GM18861 (cell line): ENCODE measurements around the gene CNN3.

Source experiments
- ATAC-seq: cut with Tn5 transposase; IDR thresholded peaks from one replicate; pipeline ENCODE4 v1.9.1; 2021; ENCODE audit not compliant: unreplicated experiment

Gene CNN3

GRCh38 chr1:94925004-94925403 is 1.9 kb downstream of the CNN3 start:
- ATAC-seq = no peak

DNA sequence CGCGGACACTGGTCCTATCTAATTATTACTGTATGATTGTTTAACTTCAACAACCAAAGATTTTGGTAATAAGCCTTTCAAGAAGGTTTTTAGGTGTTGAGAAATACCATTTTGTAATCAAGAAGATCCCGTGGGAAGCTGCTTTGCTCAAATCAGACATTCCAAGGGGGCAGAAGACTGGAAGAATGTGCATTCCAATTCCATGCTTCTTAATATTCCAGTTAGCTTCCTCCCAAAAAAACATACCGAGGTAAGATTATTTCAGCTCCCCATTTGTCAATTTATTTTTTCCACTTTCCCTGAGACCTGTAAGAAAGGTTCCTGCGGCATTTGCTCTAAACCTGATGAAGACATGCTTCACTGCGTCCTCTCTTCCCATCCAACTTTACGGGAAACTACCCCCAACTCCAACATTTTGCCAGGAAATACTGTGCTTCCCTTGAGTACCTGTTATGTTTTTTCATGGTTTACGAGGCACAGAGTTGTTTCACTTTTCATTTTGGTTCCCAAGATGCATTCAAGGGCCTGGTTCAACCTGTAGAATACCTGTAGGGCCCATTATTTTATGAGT is 4.1 kb downstream of the CNN3 start:
- no peak for ATAC-seq

DNA sequence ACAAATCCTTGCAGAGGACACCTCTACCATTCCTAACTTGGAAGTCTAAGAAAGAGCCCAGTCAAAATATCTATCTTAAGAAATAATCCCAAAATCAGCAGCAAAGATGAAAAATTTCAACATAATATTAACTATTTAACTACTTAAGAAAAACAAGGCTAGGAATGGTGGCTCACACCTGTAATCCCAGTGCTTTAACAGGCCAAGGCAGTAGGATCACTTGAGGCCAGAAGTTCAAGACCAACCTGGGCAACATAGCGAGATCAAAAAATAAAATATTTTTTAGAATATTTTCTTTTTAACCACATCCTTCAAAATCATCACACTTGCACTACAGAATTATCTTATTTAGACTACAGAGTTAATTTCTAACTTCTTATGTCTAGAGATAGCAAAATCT is 4.9 kb downstream of the CNN3 start:
- ATAC-seq = no peak

- no peak for ATAC-seq
Measured at GRCh38 chr1:94920061-94920460, 6.8 kb downstream of the CNN3 start.

DNA sequence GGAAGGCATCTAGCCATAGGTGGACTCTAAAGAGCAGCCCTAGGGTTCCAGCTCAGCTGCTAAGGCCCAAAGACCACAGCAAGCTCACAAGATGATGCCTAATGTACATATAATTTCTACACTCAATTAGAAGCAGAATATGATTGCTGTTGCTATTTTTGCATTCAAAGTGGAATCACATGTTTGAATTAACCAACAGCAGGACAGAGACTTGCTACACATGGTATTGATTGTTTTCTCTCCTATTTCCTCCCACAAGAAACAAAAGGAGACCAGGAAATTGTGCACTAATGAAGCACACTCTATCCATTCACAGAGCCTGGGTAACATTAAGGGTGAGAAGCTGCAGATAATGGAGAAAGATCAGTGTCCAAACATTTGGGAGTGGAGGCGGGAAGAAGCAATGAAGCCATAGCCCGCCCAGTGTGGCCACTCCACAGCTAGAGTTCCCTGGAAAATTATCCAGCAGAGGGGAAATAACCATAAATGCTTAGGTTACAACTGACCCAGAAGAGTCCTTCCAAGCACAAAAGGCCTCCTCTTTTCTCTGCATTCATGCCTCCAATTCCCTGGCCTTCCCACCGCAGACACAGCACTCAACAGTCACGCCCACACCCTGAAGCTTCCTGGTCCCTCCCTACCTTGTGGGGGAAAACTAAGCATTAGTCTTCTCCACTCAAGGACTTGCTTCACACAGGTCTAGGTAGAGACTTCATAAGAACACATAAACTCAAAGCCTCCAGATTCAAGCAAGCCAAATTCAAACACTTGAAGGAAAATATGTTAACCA is 7.5 kb downstream of the CNN3 start:
- no peak for ATAC-seq

DNA sequence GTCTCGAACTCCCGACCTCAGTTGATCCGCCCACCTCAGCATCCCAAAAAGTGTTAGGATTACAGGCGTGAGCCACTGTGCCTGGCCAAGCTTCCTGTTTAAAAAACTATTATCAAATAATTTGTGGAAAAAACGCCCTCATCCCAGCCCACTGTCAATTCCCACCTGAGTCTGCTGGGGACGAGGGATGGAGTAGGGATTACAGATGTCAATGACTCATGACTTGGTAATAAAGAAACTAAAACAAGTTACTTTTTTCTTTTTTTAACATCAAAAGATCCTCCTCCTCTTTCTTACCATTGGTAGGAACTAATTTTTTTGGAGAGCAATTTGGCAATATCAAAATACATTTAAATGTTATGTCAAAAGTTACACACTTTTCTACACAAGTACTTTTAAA is 9.7 kb downstream of the CNN3 start:
- no peak for ATAC-seq

GRCh38 chr1:94912263-94913184 is 14.4 kb downstream of the CNN3 start:
- ATAC-seq = no peak

DNA sequence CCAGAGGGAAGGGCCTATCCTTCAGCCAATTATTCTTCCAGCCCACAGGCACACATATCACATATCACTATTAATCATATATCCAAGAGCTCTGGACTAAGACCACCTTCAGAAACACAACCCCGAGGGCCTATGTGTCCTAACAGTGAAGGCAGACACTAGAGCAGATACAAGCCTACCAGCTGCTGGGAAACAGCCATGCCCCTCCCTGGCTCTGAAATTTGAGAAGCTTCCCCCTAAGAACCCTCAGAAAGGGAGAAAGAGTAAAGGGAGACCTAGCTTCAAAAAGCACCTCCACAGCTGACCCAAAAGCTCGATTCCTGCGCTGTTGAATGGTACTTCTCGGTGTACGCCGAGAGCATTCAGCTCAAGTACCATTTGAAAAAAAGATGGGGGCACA is 17.4 kb downstream of the CNN3 start:
- no peak for ATAC-seq

GRCh38 chr1:94908965-94909364 is 17.9 kb downstream of the CNN3 start:
- no peak for ATAC-seq

GRCh38 chr1:94908190-94908589 is 18.7 kb downstream of the CNN3 start:
- no peak for ATAC-seq

GRCh38 chr1:94907136-94907535 is 19.8 kb downstream of the CNN3 start:
- ATAC-seq = no peak

- no peak for ATAC-seq
Measured at GRCh38 chr1:94906382-94906781, 20.5 kb downstream of the CNN3 start.

DNA sequence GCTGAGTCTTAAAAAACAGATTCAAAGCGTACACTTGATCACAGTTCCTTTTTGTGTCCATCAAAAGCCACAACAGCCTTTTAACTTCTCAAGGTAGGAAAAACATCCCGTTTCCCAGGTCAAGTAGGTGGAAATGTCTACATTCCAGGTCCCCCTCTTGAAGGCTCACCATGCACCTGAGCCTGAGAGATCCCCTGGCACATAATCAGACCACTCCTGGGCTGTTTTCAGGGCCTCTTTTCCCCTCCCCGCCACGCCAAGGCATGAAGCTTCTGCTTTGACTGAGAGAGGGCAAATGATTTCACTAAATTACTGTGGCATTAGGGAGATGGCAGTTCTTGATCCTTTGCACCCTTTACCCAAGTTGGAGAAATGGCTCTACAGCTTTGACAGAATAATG is 21.7 kb downstream of the CNN3 start:
- no peak for ATAC-seq

DNA sequence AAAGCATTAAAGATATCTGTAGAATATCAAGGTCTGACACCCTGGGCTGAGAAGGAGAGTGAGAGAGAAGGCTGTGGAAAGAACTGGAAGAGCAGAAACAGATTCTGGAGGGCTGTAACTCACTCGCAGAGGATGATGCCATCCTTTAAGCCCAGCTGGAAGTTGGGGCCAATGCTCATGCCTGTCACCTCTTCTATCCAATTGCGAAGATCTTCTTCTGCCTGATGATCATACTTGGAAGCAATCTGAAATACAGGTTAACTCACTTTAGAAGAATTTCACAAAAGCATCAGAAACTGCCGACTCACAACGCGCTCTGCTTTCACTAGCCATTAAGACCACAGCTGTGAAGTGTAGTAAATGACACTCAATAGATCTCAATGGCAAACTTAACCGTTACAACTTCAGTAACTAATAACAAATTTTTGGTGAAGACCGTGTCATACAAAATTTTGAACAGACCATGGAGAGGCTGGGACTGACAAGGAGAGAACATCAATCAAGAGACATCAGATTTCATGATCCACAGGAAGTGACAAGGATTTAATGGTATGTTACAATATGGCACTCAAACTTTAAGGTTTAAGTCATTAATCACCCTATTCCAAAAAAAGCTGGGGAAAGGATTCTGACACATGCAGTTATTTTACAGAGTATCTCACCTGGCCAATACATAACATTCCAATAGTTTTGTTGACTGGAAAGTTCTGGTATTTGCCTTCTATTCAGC is 23.5 kb downstream of the CNN3 start:
- ATAC-seq = no peak

DNA sequence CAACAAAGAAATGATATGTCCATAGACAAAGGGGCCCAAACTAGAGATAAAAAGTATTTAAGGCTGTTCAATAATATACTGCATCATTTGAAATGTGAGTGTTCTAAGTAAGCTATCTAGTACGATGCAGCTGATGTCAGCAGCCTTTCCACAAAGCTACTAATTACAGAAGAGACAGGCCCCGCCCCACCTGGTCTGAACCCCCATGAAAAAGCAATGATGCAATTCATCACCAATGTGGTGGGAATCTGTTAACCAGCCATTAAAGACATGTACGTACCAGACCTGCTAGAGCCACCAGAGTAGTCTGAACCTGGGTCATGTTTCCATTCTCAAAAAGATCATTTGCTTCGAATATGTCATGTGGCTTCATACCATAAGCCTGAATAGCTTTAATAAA is 25.1 kb downstream of the CNN3 start:
- ATAC-seq = no peak

DNA sequence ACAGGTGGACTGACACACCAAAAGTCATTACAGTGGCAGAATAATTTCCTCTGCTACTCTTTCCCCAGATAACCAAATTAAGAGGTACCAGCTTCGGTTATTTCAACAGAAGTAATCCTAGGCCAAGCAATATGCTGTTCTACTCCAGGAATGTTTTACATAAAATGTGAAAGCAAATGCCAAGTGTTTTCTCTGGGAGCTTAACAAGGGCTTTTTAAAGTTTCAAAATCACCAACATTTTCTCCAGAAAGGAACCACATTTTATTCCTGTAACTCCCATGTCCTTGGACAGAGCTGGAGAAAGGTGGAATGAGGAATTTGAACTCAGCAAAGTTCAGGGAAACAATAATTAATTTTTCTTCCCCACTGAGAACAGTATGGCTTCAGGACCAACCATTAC is 27.2 kb downstream of the CNN3 start:
- no peak for ATAC-seq

- no peak for ATAC-seq
Measured at GRCh38 chr1:94898491-94899385, 28.2 kb downstream of the CNN3 start.

DNA sequence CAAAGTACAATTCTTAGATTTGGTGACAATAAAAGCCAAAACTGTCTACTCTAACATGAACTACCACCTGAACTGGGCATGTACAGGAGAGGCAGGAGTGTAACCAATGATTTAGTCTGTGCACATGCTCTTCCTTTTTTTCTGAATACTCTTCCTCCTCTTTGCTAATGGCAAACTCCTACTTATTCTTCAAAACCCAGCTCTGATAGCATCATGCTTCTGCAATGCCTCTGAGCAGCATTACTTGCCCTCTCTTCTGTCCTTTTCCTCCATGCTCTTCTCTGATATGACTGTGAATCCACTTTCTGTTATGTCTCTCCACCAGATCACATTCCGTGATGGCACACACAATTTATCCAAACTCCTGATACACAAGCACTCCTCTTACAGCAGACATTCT is 31.4 kb downstream of the CNN3 start:
- no peak for ATAC-seq

DNA sequence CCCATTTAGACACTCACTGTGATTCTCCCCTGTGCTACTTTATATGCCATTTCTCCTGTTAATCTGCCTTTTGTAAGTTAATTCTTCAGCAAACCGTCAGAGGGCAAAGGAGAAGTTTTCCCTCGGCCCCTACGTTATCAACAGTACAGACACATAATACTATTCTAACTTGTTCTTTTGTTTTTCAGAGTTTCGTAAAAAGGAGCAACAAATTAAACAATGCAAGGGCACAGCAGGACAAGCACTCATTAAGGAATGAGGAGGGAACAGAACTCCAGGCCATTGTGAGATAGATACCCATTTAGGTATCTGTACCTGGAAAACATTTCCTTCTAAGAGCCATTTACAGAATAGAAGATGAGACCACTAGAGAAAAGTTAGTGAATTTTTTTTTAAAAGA is 32.3 kb downstream of the CNN3 start:
- no peak for ATAC-seq

- no peak for ATAC-seq
Measured at GRCh38 chr1:94892604-94893254, 34.2 kb downstream of the CNN3 start.
